NCI-H345 treated with DMSO at 0.1 percent for 48 hours (cell line): ENCODE measurements around the gene WASL.

Source experiments
- DNase-seq: peaks from one replicate; lab custom pipeline; 2025; ENCODE audit not compliant: unreplicated experiment; lab: John Stamatoyannopoulos, UW

Gene WASL

DNA sequence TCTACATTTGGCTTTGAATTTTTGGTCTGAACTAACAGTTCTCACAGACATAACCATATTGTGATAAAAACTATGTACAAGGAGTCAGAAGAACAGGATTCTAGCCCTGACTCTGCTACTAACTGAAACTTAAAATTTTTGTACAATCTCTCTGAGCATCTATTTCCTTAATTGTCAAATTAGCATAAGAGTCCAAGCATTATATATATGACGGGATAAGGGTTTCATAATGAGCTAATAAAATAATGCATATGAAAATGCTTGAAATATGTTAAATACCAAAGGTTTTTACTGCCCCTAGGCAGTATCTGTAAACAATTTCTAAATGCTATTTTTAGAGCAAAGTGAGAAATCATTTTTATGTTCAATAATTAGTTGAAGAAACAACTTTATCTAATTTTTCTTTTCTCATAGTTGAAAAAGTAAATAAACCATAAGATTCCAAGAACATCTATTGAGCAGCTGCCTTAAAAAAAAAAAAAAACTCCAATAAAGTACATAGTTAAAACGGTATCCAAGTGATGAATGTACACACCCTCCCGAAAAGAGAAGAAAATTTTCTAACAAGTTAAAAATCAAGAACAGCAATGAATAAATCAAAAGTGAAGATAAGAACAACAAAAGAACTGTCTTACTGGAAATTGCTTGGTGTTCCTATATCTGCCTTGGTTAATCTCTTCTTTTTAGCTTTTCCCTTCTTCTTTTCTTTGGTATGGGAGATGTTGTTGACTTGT, 52.7 kb downstream of the WASL start:
- no peak for DNase-seq

DNA sequence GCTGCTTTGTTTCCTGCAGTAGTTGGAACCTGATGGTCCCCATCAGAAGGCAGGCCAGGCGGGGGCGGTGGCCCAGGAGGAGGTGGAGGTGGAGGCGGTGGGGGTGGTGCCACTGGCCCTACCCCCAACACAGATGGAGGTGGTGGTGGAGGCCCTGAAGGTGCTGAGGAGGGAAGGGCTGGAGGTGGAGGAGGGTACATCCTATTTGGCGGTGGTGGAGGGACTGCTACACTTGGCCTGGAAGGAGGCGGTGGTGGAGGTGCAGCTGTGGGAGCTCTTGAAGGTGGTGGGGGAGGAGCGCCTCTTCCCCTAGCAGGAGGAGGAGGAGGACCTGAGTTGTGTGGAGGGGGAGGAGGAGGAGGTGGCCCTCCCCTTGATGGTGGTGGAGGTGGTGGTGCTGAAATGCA, 56.3 kb downstream of the WASL start:
- DNase-seq: no peak

DNA sequence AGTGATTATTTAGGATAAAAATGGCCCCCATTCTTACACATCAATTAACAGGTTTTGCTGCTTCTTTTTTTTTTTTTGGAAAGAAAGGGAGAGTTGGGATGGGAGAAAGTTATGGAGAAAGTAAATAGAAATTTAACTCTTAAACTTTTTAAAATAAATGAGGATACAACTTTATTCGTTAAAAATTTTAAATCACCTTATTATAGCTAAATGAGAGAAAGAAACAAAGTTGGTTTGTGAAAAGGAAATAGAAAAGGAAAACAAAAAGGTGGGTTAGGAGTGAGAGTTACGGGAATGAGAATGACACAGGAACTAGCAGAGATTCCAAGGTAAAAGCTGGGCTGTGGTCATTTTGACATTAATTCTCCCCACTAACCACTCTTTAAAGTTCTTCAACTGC, 58.3 kb downstream of the WASL start:
- DNase-seq: no peak

DNA sequence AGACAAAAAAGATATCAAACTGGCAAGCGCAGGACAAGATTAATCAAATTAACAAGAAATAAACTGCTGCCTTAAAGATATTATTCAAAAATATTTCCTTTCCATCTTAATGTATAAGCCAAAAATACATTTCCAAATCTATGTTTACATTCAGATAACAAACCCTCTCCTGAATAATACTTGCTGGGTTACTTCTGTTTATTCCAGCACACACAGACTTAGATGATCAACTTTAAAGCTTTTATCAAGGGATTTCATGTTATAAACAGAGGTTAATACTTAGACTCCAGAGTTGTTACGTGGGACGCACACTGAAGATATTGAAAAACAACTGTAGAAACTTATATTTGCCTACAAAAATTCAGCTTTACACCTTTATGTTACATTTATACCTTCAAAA, 59.6 kb downstream of the WASL start:
- no peak for DNase-seq

DNA sequence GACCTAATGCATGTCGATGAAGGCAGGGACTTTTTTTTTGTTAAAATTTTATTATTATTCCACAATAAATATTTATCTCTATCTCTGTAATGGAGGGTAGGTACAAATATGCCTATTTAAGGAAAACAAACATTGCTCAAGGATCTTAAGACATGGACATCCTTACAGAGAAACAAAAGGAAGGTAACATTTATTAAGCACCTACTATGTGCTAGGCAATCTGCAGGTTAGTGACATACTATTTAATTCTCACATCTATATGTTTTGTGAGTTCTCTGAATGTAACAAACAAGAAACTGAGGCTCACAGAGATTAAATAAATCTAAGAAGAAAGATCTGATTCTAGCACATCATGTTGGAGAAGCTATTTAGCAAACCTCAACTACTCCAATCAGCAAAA, 61.1 kb downstream of the WASL start:
- DNase-seq: no peak

DNA sequence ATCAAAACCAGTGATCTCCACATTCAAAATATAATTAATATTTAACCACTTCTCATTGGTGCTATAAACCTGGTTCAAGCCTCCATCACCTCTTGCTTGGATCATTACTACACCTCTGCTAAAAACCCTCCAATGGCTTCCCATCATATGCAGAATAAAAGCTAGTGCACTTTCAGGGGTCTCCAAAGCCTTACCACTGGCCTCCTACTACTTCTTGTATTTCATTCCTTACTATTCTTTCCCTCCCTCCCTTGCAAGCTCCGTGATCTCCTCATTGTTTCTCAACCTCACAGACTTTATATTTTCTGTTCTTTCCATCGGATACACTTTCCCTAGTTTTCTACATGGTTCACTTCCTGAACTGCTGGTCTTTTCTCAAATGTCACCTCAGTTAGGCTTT, 61.6 kb downstream of the WASL start:
- DNase-seq: no peak

DNA sequence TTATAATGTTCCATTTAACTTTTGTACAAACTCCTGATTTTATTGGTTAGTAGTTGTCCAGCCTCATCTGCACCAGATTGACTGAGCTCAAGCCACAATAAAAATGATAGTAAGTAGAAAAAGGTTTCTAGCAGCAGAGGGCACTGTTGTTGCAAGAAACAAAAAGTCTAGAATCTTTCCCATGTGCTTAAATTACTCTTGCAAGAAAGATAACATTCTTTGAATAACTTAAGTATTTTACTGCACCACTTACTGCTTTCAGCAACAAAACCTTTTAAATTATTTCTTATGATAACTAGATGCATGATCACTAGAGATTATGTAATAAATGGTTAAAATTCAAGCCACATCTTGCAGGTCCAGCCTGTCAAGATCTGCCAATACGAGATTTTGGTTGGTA, 66.1 kb downstream of the WASL start:
- peak; percentile 34 for DNase-seq

DNA sequence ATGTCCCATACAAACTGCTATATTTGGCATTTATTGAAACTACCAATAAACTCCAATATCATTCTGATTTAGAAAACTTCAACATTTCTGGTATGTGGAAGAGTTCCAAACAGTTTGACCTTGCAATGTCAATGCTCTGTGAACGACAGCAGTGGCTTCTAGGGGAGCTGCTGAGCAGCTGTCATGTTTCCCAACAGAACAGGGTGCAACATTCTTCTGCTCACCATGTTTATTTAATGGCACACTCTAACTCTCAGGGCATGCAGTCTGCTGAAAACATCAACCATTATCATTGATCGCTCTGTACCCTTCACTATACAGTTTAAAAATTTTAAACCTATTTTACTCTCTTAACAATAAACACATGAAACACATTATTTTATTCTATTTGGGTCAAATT, 67.2 kb downstream of the WASL start:
- DNase-seq: no peak

DNA sequence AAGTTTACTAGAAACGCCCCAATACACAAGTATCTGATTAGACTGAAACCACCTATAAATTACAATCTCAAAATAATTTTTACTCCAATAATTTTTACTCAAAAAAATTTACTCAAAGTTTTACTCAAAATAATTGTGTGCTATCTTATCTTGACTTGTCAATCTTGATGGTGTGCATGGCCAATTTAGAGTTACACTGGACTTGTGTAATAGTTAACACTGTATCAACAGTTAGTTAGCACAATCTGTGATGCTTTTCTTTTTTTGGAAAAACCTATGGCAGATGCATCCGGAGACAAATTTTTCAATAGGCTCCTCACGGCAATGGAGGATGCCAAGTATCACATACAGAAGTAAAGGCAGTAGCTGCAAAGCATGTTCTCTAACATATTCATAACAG, 68.2 kb downstream of the WASL start:
- no peak for DNase-seq

DNA sequence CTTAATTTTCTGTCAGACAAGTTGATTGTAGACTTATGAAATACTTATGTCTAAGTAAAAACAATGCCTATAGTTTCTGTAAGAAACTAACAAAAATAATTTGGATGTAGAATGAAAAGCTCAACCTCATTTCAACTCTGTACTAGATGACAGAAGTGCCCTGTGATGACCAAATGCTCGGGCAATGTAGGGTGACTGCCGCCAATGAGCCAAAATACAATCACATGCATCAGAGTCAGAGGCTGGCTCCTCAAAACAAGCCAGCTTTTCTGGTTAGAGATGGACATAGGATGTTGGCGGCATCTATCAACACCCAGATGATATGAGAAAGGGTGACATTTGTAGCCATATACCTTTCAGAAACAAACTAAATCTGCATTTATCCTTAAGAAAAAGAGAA, 69.2 kb downstream of the WASL start:
- no peak for DNase-seq

DNA sequence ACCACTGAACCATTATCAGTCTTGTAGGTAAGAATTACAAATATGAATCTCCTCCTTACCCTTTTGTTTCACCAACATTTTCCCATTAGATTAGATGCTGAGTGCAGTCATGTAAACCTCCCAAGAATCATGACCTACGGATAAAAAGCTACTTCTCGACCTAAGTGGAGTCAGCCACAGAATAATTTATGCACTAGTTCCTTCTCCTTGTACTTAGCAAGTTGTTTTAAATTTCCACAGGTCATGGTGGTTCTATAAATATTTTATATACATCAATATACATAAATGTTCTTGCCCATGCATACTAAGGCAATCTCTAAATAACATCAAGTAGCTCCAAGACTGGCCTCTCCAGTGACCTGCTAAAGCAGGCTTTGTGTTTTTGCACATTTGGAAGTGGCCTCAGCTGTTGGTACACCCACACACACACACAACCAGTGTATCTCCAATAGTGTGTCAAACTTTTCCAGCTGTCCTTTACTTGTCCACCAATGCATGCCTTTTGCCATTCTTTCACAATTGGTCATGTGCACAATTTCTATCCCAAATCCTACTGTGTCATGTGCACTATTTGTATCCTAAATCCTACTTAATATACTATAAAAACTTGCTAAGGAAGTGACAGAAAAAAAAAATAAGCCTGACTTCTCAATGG, 71.6 kb downstream of the WASL start:
- no peak for DNase-seq

DNA sequence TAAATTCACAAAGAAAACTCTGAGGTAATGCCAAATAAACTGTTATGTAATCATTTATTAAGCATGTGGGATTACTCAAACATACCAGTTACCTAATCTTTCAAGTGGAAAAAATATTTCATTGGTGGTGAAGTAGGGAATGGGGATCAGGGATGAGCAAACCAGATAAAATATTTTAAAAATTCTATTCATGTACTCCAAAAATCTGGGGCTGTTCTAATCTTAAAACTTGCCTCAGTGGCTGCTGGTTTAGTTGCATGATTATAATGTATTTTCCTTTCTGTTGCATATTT, 73.7 kb downstream of the WASL start:
- no peak for DNase-seq

DNA sequence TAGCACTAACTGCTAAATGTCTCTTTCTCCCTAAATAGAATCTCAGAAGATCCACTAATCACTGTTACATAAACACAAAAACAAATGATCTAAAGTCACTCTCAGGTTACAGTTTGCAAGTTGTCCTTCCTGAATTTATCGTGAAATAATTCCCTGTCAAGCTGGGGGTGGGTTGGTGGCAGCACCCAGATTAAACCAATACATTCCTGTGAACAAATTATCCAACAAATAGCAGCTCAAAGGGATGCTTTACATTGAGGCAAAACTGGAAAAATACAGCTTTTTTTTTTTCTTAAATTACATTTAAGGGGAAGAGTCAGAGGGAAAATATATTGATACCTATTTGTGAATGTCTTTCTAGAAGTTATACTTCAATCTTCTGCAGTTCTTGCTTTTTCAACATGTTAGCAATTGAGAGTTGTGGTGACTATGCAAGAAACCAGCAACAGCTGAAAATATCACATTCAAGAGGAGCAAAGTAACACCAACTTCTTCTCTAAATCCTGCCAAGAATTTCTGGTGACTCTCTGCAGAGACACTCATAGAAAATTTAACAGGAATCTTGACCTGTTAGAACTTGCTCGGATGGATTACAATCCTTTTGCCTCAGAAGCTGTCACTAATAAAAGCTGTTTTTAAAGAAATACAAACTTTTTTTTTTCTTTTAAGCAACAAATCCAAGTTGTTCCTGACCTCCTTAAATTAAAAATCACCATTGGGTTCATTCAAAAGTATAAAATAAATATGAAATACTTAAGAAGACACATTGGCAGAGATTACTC, 74.2 kb downstream of the WASL start:
- DNase-seq: no peak

DNA sequence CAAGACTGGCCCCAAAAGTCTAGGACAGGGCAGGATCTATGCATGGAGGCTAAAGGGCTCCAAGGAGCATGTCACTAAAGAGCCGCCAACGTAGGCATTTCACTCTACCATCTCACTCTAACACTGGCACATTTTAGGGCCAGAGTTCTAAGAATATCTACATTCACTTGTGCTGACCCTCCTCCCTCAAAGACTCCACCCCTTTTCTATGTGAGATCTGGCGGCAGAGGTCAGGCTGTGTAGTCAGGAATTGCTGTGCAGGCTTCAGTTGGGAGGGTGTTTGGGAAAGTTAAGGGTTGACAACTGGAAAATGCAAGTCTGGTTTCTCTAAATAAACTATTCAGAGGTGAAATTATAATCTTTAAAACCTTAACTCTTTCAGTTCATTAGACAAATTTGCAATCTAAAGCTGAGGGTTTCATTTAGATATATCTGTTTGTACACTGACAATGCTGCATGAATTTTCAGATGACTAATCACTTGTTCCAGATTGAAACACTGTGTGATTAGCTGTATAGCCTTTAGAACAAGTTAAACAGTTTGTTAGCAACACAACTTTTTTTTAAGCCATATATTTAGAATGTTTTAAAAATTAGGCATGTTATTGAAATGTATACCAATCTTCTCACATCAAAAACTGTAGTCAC, 74.9 kb downstream of the WASL start:
- no peak for DNase-seq

DNA sequence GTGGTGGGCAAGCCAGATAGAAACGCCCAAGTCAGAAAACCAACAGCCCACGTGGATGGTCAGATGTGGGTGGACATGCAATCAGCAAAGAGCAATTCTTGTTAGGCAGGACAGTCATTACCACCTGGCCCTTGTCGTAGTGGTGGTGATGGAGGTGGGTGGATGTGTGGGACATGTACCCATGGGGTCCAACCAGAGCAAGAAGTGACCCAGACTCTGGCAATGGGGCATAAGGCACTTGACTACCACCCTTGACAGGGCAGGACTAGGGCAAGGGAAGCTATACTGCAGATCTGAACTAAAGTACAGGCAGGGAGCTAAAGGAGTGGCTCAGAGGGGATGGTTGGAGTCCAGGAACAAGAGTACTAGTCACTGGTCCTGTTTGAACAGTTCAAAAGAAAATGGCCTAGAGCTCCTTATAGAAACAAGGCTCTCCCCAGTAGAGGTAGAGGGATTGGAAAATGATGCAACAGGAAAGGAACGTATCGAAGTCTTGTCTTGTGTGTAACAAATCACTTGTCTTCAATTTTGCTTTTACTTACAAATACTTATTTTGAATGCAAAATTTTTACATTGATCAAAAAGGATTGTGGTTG, 75.6 kb downstream of the WASL start:
- no peak for DNase-seq

DNA sequence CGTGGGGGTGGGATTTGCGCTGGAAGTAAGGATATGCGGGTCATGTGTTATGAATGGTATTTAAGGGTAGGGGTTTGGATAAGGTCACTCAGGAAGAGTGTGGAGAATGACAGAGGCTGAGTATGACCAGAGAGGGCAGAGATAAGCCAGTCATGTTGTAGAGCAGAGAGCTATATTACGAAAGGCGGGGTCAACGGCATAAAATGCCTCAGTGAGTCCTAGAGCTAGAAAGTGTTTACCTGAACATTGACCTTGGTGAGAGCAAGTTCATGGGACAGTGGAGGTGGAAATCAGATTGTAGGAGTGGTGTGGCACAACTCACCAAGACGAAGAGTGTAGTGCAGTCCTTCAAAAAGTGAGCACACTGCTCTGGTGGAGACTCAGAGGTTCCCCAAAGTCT, 79.3 kb downstream of the WASL start:
- no peak for DNase-seq

DNA sequence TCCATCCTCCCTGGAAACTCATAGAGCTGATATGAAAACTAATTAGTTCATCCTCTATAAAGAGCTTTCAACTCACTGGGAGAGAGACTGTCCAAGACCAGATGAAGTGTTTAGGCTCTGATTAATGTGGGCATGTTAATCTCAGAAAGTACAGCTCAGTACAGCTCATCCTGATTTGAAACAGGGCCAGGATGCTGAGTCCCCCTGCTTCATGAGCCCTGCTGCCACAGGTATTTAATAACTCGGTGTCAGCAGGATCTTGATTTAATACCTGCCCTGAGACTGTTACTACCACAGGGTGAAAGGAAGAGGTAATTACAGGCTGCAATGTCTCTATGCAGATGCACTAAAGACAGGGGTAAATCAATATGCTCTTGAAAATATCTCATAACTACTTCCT, 82.3 kb downstream of the WASL start:
- DNase-seq: no peak

DNA sequence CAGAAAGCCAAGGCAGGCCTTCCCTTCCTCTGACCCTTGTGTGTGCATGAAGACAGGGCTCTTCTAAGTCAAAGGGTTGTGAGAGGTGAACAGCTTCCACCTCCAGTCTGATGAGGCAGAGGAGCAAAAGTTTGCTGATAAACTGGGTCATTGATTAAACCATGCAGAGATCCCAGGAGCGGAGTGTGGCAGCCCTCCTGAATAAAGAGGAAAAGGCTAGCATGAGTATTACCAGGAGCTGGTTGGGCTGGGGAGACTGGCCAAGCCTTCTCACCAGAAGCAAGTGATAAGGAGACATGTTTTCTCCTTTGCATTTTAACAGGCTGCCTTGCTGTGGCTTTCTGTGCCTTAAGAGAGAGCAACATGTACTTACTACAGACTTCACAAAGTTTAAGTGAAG, 82.9 kb downstream of the WASL start:
- no peak for DNase-seq

DNA sequence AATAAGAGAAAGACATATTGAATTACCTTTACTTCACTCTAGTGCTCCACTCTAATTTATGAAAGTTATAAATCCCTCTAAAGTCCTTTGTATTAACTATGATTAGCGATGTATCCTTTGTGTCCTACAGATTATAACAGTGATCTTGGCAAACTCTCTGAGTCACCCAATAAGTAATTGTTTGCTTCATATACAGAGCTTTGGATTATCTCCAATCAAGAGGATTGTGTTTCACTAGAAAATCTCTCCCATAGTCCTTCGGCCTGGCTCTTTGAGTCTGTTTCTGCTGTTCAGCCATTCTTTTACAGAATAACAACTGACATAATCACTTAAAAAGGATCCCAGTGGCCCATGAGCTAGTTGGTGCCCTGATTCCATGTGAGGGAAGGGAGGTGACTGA, 83.6 kb downstream of the WASL start:
- no peak for DNase-seq

DNA sequence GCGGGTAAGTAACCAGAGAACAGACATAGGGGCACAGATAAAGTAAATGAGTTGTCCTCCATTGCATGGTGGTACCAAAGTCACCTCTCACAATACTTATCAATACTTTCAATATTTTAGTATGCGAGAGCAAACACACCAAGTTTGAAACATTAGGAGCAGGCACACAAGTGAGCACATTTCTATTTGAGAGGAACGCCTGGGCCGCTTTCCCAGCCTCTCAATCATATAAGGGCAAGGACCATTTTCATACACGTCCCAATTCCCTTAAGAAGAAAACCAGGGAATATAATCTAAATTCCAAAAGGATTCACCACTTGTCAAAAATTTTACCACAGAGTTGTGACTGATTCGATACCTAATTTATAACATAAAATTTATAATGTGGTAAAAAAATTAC, 85.6 kb downstream of the WASL start:
- no peak for DNase-seq

DNA sequence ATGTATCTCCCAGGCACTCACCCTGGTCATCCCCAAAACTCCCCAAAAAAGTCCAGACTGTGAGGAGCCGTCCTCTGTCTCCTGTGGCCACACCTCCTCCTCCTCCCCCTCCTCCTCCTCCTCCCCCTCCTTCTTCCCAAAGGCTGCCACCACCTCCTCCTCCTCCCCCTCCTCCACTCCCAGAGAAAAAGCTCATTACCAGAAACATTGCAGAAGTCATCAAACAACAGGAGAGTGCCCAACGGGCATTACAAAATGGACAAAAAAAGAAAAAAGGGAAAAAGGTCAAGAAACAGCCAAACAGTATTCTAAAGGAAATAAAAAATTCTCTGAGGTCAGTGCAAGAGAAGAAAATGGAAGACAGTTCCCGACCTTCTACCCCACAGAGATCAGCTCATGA, 86.0 kb downstream of the WASL start:
- no peak for DNase-seq

DNA sequence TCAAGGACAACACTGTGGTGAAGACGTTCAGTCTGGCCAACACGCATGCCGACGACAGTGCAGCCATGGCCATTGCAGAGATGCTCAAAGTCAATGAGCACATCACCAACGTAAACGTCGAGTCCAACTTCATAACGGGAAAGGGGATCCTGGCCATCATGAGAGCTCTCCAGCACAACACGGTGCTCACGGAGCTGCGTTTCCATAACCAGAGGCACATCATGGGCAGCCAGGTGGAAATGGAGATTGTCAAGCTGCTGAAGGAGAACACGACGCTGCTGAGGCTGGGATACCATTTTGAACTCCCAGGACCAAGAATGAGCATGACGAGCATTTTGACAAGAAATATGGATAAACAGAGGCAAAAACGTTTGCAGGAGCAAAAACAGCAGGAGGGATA, 86.5 kb downstream of the WASL start:
- DNase-seq: no peak
